TTC549 (cell line): Measurements from ENCODE around the gene USP54.
"Not testable (repeated sequence)": the region's sequence is repeated elsewhere in the genome, so short reads cannot be mapped to it uniquely, and the experiment has no call there.

Experiments
- FAIRE-seq: peaks from 2 replicates; lab custom pipeline; 2012; peaks lifted over from hg19 to GRCh38; lab: Jason Lieb, UNC

USP54 gene

DNA sequence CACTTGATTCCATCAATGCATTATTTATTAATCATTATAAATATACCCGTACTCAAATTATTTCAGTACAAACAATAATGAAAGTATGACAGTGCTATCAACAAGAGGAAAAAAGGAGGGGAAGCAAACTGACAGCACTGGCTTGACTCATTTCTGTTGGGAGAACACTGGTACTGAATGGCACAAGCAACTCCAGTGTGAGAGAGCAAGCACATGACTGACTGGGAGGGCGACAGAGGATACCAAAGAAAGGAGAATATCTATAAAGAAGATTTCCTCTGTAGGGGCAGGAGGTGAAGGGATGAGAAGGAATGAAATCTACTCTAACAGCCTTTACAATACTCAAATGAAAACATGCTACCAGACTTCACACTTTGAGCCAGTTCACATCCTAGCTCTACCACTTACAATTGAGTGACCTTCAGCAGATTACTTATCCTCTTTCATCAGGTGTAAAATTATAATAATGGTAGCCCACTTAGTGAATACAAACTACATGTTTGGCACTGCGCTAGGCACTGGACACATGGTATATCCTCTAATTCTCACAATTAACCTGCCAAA lies 1.5 kb downstream of the USP54 start:
- FAIRE-seq = no peak

DNA sequence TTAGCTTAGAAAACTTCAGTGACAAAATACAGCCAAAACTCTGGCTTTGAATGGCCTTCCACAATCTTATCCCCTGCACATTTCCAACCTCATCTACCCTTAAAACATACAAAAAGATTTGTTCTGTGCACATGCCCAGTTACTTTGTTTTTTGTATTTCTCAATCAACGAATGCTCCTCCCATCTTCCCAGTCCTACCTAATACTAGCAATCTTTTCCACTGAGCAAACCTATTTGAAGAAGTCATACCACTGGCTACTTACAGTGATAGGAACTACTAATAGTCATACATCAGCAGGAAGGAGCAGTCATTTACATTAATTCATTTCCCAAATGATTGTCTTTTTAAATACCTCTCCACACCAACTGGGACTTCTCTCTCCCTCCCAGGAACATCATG lies 2.5 kb downstream of the USP54 start:
- FAIRE-seq = no peak

DNA sequence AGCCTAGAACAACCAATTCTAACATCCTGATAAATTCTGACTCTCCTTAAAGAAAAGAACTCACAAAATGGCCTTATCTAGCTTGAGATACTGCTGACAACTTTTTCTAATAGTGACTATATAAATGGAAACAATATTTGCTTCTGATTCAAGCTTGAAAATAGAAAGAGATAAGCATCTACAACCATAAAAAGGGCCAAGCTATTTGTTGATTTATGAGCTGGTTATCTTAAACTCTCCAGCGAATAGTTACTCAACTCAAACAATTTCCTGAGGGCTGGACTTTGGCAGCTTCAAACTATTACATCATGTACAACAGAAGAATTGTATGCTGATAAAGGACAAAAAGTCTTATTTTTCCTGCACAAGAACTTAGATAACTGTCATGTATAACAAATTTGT lies 4.6 kb downstream of the USP54 start:
- no peak for FAIRE-seq

DNA sequence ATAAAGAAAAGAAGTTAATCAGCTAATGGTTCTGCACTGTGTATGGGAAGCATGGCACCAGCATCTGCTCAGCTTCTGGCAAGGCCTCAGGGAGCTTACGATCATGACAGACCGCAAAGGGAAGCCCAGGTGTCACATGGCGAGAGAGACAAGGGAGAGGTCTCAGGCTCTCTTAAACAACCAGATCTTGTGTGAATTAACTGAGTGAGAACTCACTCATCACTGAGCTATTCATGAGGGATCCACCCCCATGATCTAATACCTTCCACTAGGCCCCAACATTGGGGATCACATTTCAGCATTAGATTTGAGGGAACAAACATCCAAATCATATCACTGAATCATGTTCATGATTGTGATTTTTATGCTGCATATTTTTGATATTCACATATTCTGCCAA lies 5.8 kb downstream of the USP54 start:
- no peak for FAIRE-seq

DNA sequence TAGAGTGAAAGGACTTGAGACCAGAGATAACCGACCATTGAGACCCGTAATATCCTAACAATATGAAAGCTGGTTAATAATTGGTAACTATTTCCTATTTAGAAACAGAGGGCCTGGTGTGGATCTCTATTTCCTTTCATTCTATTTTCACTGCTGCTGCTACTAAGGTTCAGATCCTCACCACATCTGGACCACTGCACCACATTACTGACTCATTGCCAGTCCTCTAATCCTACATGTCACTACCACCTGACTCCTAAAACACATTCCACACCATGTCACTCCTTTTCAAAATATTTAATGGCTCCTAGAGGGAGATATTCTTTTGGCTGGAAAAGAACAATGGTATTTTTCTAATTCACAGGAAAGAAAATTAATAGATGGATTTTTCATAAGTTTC lies 6.4 kb downstream of the USP54 start:
- FAIRE-seq = no peak

DNA sequence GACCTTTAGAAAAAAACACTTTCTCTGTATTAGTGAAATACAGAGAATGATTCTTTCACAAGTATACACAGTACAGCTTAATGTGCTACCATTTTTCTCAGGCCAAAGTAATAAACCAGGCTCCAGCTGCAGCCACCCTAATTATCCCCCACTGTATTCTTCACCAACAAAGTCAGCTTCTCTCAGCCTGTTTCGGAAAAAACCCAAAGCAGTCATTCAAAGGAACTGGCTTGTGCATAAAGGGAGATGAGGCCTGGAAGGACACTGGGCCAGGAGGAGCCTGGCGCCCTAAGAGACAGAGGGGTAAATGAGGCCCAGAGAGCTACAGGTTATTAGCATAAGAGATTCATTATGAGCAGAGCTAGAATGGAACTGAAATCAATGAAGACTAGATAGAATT lies 9.2 kb downstream of the USP54 start:
- no peak for FAIRE-seq

DNA sequence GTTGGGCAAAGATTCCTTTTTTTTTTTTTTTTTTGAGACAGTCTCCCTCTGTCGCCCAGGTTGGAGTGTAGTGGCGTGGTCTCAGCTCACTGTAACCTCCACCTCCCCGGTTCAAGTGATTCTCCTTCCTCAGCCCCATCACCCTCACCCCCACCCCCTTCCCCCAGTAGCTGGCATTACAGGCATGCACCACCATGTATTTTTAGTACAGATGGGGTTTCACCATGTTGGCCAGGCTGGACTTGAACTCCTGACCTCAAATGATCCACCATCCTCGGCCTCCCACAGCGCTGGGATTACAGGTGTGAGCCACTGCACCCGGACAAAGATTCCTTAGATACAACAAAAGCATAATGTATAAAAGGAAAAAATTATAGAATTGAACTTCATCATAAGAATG lies 12.2 kb downstream of the USP54 start:
- not testable (repeated sequence) for FAIRE-seq

DNA sequence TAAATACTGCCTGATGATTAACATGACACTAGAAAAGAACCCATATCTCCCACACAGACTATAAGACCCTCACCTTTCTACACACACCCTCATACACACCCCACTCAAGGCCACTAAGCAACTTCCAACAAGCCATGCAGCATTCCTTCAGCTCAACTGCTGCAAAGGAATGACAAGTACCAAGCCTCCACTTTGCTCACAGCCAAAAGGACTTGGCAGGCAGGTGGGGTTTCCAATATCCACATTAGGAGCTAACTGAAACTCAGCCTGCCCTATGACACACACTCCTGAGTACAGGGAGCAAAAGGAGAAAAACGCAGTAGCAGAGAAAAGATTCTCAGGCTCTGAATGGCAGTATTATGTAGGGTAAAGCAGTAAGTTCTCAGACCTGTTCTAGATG lies 13.4 kb downstream of the USP54 start:
- FAIRE-seq = no peak

DNA sequence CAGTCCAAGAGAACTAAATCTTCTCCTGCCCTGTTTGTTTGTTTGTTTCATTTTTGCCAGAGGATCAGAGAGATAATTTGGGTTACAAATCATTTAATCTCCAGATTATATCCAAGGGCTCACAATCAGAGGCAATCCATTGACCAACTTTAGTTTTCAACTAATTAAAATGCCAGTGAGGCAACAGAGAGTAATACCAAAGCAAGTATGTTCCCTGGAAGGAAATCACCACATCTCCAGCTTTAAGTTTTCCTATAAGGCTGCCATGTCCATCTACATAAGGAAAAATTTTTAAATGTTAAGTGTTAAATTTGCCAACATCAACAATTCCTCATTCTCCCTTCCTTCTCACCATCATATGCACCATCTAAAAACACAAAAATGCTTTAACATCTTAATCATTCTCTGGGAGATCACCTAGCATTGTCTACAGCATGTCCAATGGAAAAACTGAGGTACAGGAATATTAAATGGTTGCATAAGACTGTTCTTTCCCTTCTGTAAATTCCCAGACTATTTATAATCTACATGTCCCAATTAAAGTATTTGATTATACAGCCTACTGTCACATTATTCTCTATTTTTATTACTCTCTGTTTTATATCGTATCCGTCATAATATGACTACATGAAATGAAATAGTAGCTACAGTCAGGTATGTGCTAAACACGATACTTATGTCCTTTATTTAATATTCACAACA lies 14.1 kb downstream of the USP54 start:
- FAIRE-seq = no peak

DNA sequence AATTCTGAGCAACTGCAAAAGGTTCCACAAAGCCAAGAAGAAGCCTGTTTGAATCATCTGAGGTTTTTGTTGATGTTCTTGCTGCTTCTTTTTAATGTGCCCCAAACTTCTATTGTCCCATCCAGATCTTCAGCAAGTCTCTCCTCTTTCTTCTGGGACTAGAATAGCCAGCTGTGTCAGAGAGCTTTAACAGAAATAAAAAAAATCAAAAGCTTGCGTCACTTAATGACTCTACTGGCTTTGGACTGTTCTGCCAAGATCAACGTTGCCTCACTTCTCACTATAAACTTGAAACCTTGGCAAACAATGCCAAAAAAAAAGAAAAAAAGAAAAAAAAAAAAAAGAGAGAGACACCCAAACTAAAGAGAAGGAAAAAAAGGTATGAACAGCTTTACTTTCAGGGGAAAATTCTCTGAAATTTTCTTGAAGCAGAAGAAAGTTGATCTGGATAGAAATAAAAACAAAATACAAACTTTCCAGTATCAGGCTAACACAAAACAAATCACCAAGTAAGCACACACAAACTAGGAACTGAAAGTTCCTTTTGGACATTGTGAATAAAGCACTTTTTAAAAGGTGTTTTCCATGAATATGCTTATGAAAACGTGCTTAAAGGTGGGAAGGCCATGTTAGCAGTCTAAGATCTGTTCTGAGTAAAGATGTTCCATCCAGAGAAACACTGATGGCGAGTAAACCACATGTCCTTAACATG lies 14.8 kb downstream of the USP54 start:
- FAIRE-seq = no peak

DNA sequence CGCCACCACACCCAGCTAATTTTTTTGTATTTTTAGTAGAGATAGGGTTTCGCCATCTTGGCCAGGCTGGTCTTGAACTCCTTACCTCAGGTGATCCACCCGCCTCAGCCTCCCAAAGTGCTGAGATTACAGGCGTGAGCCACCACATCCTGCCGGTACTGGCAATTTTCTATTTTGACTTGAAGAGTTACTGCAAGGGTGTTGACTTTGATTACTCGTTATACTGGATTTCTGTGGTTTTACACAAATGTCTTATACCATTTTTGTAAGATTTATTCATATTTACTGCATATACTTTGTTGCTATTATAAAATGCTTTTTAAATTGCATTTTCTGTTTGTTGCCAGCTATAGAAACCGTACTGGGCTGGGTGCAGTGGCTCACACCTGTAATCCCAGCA lies 24.1 kb downstream of the USP54 start:
- not testable (repeated sequence) for FAIRE-seq

DNA sequence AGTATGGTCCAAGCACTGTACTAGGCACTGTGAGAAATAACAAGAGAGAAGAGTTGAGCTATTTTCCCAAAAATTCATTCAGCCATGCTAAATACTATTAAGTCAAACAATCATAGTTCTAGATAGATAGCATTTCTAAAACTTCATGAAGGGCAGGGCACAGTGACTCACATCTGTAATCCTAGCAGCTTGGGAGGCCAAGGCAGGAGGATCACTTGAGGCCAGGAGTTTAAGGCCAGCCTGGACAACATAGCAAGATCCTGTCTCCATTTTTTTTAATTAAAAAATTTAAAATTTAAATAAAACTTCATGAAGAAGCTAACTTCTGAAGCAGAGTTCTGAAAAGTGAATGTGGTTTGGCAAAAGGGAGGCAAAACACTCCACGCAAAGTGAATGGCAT lies 29.9 kb downstream of the USP54 start:
- no peak for FAIRE-seq

DNA sequence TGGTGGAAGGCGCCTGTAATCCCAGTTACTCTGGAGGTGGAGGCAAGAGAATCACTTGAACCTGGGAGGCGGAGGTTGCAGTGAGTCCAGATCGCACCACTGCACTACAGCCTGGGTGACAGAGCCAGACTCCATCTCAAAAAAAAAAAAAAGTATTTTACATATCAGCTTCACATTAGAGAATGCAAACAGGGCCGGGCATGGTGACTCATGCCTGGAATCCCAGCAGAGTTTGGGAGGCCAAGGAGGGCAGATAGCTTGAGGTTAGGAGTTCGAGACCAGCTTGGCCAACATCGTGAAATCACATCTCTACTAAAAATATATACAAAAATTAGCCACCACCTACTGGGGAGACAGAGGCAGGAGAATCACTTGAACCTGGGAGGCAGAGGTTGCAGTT lies 31.6 kb downstream of the USP54 start:
- FAIRE-seq = no peak

DNA sequence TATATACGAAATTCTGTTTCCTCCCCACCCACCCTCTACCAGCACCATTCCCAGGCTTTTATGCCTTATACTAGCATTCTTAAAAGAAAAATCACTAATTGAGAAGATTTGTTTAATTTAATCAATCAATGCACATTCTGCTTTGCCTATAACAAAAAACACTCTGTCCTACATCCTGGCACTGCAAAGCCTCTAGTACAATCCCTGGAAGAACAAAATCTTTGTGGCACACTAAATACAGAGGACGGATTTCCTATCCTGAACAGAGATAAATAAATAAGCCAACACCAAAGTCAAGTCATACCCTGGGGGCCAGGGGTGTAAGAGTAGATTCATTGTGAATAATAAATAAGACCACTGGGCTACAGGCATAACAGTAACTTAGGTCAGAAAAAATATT lies 34.3 kb downstream of the USP54 start:
- no peak for FAIRE-seq

DNA sequence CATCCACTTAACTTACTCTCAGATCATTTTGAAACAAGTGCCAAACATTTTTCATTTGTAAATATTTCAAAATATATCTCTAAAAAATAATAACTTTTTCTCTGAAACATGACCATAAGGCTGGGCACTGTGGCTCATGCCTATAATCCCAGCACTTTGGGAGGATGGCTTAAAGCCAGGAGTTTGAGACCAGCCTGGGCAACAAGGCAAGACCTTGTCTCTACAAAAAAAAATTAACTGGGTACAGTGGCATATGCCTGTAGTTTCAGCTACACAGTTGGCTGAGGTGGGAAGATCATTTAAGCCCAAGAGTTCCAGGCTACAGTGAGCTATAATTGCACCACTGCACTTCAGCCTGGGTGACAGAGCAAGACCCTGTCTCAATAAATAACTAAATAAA lies 36.4 kb downstream of the USP54 start:
- no peak for FAIRE-seq

DNA sequence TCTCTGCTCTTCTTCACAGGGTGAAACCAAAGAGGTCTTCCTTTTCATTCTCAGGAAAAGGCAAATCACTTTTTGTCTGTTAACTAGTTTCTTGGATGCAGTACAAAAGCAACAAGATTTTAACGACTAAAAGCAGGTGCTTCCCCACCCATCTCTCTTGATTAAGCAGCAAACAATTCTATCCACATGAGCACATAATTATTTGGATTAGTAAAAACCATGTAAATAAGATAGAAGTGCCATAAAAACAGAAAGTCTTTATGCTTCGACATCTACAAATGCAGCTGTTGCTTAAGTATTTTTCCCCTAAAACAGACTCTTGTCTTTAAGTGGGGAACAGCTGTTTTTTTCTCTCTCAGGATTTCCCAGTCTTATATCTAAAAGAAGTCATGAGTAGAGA lies 37.4 kb downstream of the USP54 start:
- no peak for FAIRE-seq

DNA sequence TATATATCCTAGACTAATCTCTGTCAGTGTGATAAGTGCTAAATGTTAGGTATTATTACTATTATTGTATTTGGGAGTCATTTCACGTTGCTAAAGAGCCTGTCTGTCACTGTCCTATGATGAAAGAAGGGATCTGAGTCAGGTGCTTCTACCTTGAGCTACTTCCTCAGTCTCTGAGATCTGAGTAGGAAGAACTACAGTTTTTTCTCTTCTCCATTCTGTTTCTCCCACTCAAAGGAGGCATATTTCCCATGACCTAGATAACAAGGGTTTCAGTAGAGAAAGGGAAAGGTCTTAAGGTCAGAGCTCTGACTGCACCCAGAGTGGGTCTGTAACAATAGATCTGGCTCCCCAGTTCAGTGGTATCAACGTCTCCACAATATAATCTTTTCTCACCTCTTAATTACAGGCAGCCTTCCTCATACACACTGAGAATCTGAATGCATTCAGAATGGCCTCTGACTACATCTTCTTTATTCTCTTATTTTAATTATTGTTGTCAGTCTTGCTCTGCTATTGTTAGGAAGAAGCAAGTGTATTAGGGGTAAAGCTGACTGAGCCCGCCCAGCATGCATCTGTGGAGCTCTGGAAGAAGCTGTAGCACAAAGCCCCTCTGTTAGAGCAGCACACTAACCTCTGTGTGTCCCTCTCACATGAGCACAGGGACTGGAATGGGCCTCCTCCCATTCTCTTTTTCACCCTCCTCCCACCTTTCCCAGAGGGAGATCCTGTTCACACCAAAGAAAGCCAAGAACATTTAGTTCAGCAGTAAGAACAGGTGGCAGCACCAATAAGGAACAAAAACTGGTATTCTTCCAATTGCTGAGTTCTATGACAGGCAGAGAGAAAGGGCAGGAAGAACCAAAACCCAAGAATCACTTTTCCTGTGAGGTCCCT lies 38.1 kb downstream of the USP54 start:
- FAIRE-seq = no peak

DNA sequence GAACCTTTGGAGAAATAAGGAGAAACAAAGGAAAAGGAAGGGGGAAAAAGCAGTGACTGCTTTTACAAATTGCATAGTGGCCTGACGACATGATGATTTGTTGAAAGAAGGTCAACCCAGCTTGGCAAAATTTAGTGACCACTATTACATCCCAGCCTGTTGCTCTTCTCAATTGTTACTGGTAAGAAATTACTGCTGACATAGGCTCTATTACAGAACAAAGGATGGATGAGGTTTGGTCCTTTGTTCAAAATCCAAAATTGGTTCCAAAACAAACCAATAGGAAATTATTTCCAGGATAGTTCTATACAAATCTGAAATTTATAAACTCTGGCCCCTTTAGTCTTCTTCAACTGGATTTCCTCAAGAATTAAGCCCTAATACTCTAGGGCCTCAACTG lies 39.6 kb downstream of the USP54 start:
- no peak for FAIRE-seq

DNA sequence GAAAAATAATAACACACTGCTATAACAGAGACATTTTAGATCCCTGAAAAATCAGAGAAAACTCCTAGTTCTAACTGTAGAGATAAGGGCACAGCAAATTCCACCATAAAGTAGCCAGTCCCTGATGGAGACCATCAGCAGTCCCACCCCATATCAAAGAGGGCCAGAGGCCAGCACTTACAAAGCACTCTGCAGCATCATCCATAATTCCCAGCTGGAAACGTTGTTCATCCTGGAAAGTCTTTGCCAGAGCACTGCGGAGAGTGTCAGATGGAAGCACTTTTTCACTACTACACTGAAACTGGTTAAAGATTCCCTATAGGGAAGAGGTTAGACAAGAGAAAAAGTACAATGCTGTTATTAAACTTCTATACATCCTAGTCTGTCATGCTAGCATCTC lies 45.8 kb downstream of the USP54 start:
- FAIRE-seq = no peak

DNA sequence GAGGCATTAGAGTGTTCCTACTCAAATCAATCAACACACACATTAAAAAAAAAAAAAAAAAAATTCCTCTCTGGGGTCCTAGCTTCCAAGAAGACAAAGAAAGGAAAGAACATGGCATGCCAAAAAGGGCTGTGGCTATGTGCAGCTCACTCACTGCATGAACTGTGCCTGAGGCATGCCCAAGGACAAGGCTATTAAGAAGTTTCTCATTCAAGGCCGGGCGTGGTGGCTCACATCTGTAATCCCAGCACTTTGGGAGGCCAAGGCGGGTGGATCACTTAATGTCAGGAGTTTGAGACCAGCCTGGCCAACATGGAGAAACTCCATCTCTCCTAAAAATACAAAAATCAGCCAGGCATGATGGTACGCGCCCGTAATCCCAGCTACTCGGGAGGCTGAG lies 53.4 kb downstream of the USP54 start:
- FAIRE-seq = no peak

DNA sequence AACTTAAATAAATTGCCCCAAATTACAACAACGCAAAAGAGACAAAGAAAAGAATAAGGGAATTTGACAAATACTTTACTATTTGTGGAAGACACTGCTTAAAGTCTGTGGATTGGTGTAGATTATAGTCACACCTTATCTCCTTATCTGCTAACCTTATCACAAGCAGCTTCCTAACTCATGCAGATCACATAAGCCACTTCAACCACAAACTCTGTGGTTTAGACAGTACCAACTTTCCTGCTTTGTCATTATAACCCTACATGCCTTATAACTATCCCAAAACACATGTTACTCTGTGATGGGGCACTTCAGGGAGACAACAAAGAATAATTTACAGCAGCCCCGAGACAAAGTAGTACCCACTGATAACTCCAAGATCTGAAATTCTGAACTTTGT lies 53.9 kb downstream of the USP54 start:
- FAIRE-seq = no peak

DNA sequence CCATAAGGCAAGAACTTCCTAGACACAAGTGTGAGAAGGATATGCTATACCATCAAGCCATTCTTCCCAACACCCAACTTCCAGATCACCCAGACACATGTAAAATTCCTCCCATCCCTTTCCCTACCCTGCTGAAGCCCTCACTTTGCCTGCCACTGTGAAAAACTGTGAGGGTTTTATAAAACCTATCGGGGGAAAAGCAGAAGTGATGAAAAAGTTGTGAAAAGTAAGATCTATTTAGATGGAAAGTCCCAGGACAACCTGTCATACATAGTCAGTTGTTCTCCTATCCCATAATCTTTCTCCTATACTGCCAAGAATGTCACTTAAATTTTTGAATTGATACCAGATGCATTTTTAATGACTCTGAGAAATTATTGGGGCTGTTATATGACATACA lies 56.3 kb downstream of the USP54 start:
- FAIRE-seq = no peak
